Measurements from ENCODE around the gene SLC36A2. TPM values are rescaled to one million over a fixed set of nuclear protein-coding genes. Genes with fewer than 3 reads are reported as not detected.
A peak's percentile ranks its signal among the peaks of the same experiment; 100 is the strongest.

SLC36A2 gene
- total RNA-seq, 8 experiments from 2014 or later = 0.24 to 0.45 TPM; not detected in 6

DNA sequence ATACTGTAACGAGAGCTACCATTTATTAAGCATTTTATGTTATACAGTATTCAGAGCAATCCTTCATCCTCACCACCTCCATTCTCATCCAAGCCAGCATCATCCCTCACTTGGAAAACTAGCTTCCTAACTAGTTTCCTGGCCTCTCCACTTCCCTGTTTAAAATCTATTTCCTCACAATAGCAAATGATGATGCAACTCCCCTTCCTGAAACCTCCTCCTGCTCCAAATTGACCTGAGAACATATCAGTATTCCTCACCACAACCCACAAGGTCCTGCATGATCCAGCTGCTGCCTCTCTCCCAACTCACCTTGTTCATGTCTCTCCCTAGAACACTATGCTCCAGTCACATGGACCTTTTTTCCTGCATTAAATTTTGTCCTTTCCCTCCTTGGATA is 4.3 kb upstream of the SLC36A2 start:
- Histone ChIP-seq H3K27ac (no peak overlapping the region), H3K4me3 (no peak overlapping the region), H3K4me1 (replicated peaks in 1 of 2) (no peaks in the 10 kb centered on the region)
- in situ Hi-C loops (cut with MboI; ENCODE audit: low pct_unique_long_range_greater_than_20kb in 2 of 9, low sequenced_read_pairs in 9 of 9, unreplicated experiment in 9 of 9) = no loop called here
- 20 to 100% (median 73%) methylated on average over 1 of the region's 1 CpG; no CpG with 5 or more reads in 2 of the 10 experiments for WGBS, 10 experiments
- no peak for ATAC-seq (replicated peaks in 6 of 8)

DNA sequence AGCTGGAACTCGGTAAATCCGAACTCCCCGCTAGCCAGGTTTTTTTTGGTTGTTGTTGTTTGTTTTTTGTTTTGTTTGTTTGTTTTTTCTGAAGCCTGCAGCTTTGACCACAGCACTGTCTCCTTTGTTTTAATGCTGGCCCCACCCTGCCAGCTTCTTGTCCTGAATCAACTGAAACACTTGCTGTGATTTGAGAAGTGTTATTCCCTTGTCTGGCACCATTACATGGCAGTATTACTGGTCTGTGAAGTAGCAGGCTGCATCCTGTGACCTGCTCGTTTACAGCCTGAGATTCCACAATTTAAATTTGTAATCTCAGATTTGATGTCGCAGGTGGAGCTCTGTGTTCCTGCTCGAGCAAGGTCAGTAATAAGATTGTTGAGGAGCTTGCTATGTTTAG is 1.4 kb upstream of the SLC36A2 start:
- no peak for ATAC-seq (replicated peaks in 6 of 8)
- Histone ChIP-seq H3K4me3 (no peak overlapping the region), H3K27ac (no peak overlapping the region), H3K4me1 (replicated peaks in 1 of 2) (no peaks in the 10 kb centered on the region)
- in situ Hi-C loops (cut with MboI; ENCODE audit: low pct_unique_long_range_greater_than_20kb in 2 of 9, low sequenced_read_pairs in 9 of 9, unreplicated experiment in 9 of 9) = no loop called here
- WGBS, 10 experiments = 0 to 80% (median 50%) methylated on average over 1 to 6 of the region's 6 CpGs; no CpG with 5 or more reads in 1 of the 10 experiments

DNA sequence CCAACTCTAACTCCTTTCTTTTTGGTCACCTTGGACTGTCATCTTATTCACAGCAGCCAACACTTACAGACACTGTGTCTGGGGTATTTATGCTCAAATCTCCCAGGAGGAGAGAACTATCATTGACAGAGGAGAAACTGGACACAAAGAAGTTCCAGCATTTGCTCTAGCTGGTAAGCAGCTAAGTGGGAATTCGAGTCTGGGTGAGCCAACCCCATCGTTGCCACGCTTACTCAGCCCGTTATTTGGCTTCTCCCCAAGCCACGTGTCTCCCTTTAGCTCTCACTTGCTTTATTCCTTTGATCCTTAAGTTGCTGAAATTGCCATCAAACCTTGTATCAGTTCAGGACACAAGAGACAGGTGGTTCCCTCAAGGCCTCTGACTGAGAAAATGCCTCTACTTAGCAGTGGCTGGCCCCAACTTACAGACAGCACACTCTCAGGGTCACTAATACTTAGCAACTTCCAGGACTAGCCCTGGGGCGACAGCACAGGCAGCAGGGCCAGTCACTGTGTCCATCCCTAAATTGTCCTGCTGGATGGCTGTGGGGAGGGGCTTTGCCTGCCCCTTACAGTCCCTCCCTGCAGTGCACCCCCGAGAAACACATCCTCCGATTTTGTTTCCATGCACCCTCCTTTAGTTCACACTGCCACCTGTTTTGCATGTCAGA is 1.4 kb downstream of the SLC36A2 start:
- Histone ChIP-seq H3K27ac (no peak overlapping the region), H3K4me3 (no peak overlapping the region), H3K4me1 (replicated peaks in 1 of 2) (no peaks in the 10 kb centered on the region)
- in situ Hi-C loops (cut with MboI; ENCODE audit: low pct_unique_long_range_greater_than_20kb in 2 of 9, low sequenced_read_pairs in 9 of 9, unreplicated experiment in 9 of 9) = no loop called here
- 0 to 100% (median 67%) methylated on average over 1 to 8 of the region's 8 CpGs; no CpG with 5 or more reads in 3 of the 10 experiments for WGBS, 10 experiments
- ATAC-seq (replicated peaks in 6 of 8) = peak in 1 of 8 experiments; percentile 38

DNA sequence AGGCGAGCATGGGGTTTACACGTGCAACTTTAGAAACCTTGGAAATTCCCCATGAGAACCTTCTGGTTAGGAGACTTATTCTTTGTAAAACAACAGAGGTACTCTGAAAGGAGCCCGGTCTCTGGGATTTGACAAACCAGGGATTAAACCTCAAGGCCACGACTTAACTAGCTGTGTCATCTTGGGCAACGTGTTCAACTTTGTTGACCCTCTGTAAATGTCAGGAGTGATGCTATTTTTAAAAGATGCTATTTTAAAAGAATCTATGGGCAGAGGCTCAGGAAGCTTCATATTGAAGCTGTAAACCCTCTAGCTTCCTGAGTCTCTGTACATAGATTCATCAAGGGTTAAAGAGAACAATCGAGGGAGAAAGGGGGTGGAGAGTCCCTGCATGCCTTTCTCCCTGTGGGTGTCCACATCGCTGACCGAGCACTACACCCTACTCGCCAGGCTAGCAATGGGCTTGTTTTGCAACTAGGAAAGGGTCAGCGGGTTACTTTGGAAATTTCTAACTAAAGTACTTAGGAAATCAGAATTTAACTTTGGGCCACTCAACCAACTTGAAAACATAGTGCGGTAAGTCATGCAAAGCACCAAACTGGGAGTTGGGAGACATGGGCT is 2.1 kb downstream of the SLC36A2 start:
- Histone ChIP-seq H3K27ac (no peak overlapping the region), H3K4me1 (replicated peaks in 1 of 2) (no peaks in the 10 kb centered on the region), H3K4me3 (no peak overlapping the region)
- no peak for ATAC-seq (replicated peaks in 6 of 8)
- in situ Hi-C loops (cut with MboI; ENCODE audit: low pct_unique_long_range_greater_than_20kb in 2 of 9, low sequenced_read_pairs in 9 of 9, unreplicated experiment in 9 of 9) = no loop called here
- WGBS, 10 experiments = 8 to 100% (median 42%) methylated on average over 1 to 10 of the region's 11 CpGs

DNA sequence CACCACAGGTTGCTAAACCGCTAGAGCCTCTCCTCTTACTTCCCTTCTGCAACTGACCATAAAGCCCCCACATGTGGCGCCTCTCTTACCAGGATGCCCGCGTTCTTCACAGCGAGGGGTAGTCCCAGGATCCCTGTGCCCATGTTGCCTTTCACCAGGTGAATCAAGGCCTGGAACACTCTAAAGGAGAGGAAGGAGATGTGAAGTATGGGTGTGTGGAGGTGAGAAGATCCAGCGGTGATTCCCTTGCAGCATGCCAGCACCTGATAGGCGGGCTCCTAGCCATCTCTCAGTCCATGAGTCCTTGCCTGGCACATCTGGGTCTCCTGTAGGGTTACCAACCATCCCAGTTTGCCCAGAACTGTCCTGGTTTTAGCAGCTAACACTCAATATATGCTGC is 3.3 kb downstream of the SLC36A2 start:
- Histone ChIP-seq H3K27ac (no peak overlapping the region), H3K4me1 (replicated peaks in 1 of 2) (no peaks in the 10 kb centered on the region), H3K4me3 (no peak overlapping the region)
- no peak for ATAC-seq (replicated peaks in 6 of 8)
- 84 to 91% methylated on average over 4 to 5 of the region's 7 CpGs; no CpG with 5 or more reads in 8 of the 10 experiments for WGBS, 10 experiments
- in situ Hi-C loops (cut with MboI; ENCODE audit: low pct_unique_long_range_greater_than_20kb in 2 of 9, low sequenced_read_pairs in 9 of 9, unreplicated experiment in 9 of 9) = no loop called here

DNA sequence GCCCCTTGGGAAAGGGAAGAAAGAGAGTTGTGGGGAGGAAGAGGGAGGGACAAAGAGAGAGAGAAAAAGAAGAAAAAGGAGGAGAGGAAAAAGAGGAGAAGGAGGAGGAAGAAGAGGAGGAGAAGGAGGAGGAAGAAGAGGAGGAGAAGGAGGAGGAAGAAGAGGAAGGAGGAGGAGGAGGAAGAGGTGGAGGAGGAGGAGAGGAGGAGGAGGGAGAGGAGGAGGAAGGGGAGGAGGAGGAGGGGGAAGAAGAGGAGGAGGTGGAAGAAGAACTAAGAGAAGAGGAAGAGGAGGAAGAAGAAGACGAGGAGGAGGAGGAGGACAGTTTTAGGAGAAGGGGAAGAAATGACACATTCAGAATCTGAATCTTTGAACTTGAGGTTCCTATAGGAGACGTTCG is 7.4 kb downstream of the SLC36A2 start:
- 0 to 100% (median 33%) methylated on average over 1 to 3 of the region's 3 CpGs; no CpG with 5 or more reads in 2 of the 10 experiments for WGBS, 10 experiments
- H3K27ac ChIP-seq = no peak overlapping the region
- no peak for ATAC-seq (replicated peaks in 6 of 8)
- H3K4me3 ChIP-seq = no peak overlapping the region
- no peaks in the 10 kb centered on the region for H3K4me1 ChIP-seq (replicated peaks in 1 of 2)
- in situ Hi-C loops (cut with MboI; ENCODE audit: low pct_unique_long_range_greater_than_20kb in 2 of 9, low sequenced_read_pairs in 9 of 9, unreplicated experiment in 9 of 9) = no loop called here

DNA sequence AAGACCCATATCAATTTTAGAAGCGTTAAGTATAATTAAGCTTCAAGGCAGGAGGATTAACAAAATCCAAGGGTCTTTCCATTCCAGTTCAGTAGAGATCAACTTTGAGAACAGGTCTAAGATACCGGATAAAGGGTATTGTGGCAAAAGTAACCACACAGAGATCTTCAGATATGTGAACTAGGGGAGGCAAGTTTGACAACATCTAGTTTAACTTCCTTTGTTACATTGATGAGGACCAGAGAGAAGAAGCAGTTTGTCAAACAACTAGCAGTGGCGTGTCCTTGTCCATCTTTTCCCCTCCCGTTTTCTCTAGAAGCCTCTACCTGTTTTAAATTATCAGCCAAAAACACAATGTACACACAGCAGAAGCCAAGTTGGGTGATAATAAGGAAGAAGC is 8.6 kb downstream of the SLC36A2 start:
- Histone ChIP-seq H3K4me3 (no peak overlapping the region), H3K27ac (no peak overlapping the region), H3K4me1 (replicated peaks in 1 of 2) (no peaks in the 10 kb centered on the region)
- ATAC-seq (replicated peaks in 6 of 8) = no peak
- 17 to 100% (median 87%) methylated on average over 2 to 4 of the region's 4 CpGs for WGBS, 10 experiments
- in situ Hi-C loops (cut with MboI; ENCODE audit: low pct_unique_long_range_greater_than_20kb in 2 of 9, low sequenced_read_pairs in 9 of 9, unreplicated experiment in 9 of 9) = no loop called here

DNA sequence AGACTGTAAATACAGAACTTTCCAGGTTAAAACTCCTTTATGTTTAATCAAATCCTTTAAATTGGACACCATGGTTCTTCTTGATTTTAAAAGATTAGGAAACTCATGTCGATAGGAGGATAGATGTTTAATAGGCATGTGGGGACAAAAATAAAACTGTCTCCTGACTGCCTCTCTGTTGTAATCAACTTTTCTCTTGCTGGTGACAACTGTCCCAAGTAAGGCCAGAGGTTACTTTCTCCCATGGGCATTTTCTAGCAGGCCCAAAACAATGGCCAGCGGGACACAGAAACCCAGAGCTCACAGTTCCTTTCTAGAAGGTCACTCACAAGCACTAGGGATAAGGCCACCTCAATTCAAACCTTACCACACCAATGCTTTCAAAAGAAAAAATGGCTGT is 14.5 kb downstream of the SLC36A2 start:
- in situ Hi-C loops (cut with MboI; ENCODE audit: low pct_unique_long_range_greater_than_20kb in 2 of 9, low sequenced_read_pairs in 9 of 9, unreplicated experiment in 9 of 9) = no loop called here
- no peak overlapping the region for H3K27ac ChIP-seq
- no peak overlapping the region for H3K4me3 ChIP-seq
- ATAC-seq (replicated peaks in 6 of 8) = no peak
- no peaks in the 10 kb centered on the region for H3K4me1 ChIP-seq (replicated peaks in 1 of 2)
- 41 to 100% (median 96%) methylated on average over 1 to 2 of the region's 2 CpGs; no CpG with 5 or more reads in 4 of the 10 experiments for WGBS, 10 experiments

DNA sequence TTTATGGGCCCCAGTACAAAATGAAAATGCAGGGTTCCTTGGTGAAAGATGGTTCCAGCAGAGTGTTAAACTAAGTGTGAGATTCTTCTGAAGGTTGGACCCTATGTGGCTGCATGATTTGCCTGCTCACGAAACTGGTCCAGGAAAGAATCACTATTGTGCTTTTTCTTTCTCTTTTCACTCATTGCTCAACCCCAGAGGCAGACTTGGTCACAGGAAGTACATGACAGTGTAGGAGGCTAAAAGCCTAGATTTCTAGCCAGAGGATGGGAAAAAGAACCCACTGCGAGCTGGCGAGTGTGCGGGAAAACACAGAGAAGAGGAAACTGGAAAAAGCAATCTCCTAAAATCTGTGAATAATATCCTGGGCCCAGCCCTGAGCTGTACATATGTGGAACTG is 18.6 kb downstream of the SLC36A2 start:
- 0 to 100% (median 88%) methylated on average over 1 to 4 of the region's 4 CpGs; no CpG with 5 or more reads in 1 of the 10 experiments for WGBS, 10 experiments
- Histone ChIP-seq H3K4me1 (replicated peaks in 1 of 2) (no peaks in the 10 kb centered on the region), H3K27ac (no peak overlapping the region), H3K4me3 (no peak overlapping the region)
- in situ Hi-C loops (cut with MboI; ENCODE audit: low pct_unique_long_range_greater_than_20kb in 2 of 9, low sequenced_read_pairs in 9 of 9, unreplicated experiment in 9 of 9) = no loop called here
- no peak for ATAC-seq (replicated peaks in 6 of 8)

DNA sequence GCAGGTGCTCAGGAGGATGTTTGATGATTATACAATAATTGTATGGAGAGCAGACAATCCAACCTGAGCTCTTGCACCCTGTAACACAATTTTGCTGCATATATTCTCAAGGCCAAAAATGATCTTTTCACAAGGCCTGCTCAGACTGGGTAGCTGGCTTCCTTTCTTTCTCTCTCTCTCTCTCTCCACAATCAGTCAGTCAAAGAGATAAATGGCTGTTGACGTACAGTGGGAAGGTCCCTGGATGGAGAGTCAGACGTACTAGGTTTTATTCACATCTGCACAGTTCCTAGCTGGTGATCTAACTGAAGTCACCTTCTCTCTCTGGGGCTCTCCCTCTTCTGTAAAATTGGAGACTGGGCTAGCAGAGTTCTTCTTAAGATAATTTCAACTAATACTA is 19.8 kb downstream of the SLC36A2 start:
- in situ Hi-C loops (cut with MboI; ENCODE audit: low pct_unique_long_range_greater_than_20kb in 2 of 9, low sequenced_read_pairs in 9 of 9, unreplicated experiment in 9 of 9) = no loop called here
- Histone ChIP-seq H3K4me3 (no peak overlapping the region), H3K27ac (no peak overlapping the region), H3K4me1 (replicated peaks in 1 of 2) (no peaks in the 10 kb centered on the region)
- 0 to 100% (median 54%) methylated on average over 1 to 2 of the region's 2 CpGs; no CpG with 5 or more reads in 2 of the 10 experiments for WGBS, 10 experiments
- ATAC-seq (replicated peaks in 6 of 8) = no peak

DNA sequence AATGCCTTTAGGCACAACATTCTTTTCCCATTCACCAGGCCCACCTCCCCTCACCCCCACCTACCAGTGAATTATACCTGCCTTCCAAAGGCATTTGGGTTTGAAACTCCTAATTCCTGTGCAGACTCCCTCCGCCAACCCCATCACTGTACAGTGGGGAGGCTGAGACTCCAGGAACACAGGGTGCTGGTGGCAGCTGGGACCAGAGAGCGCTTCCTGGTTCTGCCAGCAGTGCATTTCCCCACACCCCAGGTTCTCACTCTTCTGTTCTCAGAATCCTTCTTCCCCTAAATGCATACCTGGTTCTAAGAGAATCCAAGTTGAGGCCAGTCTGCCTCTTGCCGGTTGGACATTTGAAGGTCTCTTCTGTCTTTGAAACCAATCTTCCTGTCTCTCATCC is 21.1 kb downstream of the SLC36A2 start:
- peak in 1 of 8 experiments; percentile 54 for ATAC-seq (replicated peaks in 6 of 8)
- no peak overlapping the region for H3K4me3 ChIP-seq
- in situ Hi-C loops (cut with MboI; ENCODE audit: low pct_unique_long_range_greater_than_20kb in 2 of 9, low sequenced_read_pairs in 9 of 9, unreplicated experiment in 9 of 9) = no loop called here
- 67 to 100% (median 89%) methylated on average over 1 to 3 of the region's 3 CpGs; no CpG with 5 or more reads in 2 of the 10 experiments for WGBS, 10 experiments
- peaks cover 0 to 6% of the 10 kb centered on the region in 2 donors for H3K4me1 ChIP-seq (replicated peaks in 1 of 2)
- H3K27ac ChIP-seq = no peak overlapping the region

DNA sequence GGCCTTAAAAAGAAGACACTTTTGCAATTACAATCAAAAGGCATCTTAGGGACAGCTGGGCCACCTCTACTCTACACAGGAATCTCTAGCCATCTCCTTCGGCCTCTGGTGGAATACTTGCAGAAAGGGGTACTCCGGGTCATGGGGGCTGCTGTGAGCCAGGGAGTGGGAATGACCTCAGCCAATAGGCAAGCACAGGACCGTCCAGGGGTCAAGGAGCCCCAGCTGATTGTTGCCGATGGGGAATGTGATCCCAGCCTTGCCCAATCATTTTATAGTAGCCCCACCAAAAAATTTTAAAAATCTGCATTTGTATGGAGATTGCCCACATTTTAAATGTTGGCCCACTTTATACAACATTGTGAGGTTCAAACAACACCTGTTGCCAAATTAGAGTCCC is 26.9 kb downstream of the SLC36A2 start:
- Histone ChIP-seq H3K4me1 (replicated peaks in 1 of 2) (peaks cover 0 to 6% of the 10 kb centered on the region in 2 donors), H3K4me3 (no peak overlapping the region), H3K27ac (no peak overlapping the region)
- WGBS, 10 experiments = 0 to 100% (median 85%) methylated on average over 1 to 4 of the region's 4 CpGs; no CpG with 5 or more reads in 2 of the 10 experiments
- in situ Hi-C loops (cut with MboI; ENCODE audit: low pct_unique_long_range_greater_than_20kb in 2 of 9, low sequenced_read_pairs in 9 of 9, unreplicated experiment in 9 of 9) = no loop called here
- no peak for ATAC-seq (replicated peaks in 6 of 8)

DNA sequence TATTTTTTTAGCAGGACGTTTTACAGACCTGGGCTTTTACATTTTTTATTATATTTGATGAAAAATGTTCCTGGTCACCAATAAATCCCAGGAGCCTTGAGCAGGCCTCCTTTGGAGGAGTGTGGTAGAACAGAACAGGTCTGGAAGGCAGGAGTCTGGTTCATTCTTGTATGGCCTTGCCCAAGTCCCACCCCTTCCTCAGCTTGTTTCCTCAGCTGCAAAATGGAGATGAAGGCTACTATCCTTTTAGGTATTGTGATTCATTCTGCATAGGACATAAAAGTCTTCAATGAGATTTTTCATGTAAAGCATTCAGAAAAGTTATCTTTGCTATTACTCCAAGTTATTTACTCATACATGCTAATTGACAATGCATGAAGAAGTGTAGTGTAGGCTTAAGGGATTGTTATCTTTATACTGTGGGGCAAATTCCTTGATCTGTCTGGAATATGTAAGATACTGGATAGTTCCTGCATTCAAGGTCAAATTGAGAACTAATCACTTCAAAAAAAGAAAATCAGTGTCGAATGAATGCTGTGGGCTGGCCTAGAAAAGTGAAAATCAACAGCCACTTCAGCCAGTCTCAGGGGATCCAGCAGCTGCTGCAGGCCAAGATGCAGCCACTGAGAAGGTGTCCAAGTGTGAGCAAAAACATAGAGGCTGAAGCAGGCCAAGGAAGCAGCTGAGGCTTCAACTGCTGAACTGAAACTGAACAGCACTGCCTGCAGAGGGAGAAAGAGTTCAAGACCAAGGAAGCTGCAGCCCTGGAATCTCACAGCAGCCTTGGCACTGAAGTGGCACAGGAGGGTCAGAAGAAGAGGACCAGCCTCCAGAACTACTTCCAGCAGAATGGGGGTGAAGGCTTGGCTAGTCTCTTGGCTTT is 28.3 kb downstream of the SLC36A2 start:
- ATAC-seq (replicated peaks in 6 of 8) = peak in 6 of 8 experiments; percentile 16 to 76 (median 50)
- Histone ChIP-seq H3K4me3 (no peak overlapping the region), H3K4me1 (replicated peaks in 1 of 2) (peaks cover 0 to 6% of the 10 kb centered on the region in 2 donors), H3K27ac (no peak overlapping the region)
- WGBS, 10 experiments = 6 to 100% (median 60%) methylated on average over 1 to 2 of the region's 2 CpGs; no CpG with 5 or more reads in 2 of the 10 experiments
- in situ Hi-C loops (cut with MboI; ENCODE audit: low pct_unique_long_range_greater_than_20kb in 2 of 9, low sequenced_read_pairs in 9 of 9, unreplicated experiment in 9 of 9) = no loop called here

All from motor neuron (in vitro differentiated cells).